Measurements from ENCODE around the gene GET4. TPM values are rescaled to one million over a fixed set of nuclear protein-coding genes. Genes with fewer than 3 reads are reported as not detected.

Gene GET4
- total RNA-seq, 1 experiment from 2014 or later, result 44.8 TPM

GRCh38 chr7:881441-882234 is 5.3 kb downstream of the GET4 start (continued):
- no peak for TF ChIP-seq ZBTB33 (IDR thresholded peaks at IDR 0.05; ENCODE audit: extremely low read depth, insufficient replicate concordance, low read length)
- no peak for TF ChIP-seq ZFX (IDR thresholded peaks at IDR 0.05)
- no peak for TF ChIP-seq CTCF (IDR thresholded peaks at IDR 0.05 in 2 of 3, conservative IDR thresholded peaks at IDR 0.05 in 1 of 3; ENCODE audit: borderline replicate concordance in 1 of 3, insufficient read depth in 1 of 3, low read depth in 2 of 3, low read length in 2 of 3)
- no peak for TF ChIP-seq FOSL1 (IDR thresholded peaks at IDR 0.05; ENCODE audit: low read depth)
- no peak for TF ChIP-seq ELF1 (IDR thresholded peaks at IDR 0.05; ENCODE audit: borderline replicate concordance, low read depth)

DNA sequence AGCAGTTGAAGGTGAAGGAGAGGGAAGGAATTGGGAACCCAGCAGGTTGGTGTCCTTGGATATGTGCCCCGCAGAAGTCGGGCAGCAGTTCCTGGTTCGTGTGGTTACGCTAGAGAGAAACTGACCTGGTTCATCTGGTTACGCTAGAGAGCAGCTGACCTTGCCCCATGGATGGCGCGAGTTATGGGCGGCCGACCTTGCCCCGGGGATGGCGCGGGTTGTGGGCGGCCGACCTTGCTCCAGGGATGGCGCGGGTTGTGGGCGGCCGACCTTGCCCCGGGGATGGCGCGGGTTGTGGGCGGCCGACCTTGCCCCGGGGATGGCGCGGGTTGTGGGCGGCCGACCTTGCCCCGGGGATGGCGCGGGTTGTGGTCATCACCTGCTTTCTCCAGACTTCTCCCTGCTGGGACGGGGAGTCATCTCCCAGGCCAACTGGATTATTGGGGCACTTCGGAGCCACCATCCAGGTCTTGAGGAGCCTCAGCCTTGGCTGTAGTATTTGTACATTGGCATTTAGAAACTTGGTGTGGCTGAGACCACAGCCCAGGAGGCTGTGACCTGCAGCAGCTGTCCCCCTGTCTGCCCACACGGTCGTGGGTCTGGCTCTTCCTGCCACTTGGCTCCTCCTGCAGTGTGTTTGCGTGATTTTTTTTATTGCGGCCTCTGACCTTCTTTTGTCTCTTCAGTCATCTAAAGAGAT is 6.1 kb downstream of the GET4 start:
- ChIA-PET RAD21 (ENCODE audit: low non-redundant PET in 1 of 2, low total read pairs in 2 of 2, uncharacterized antibody in 2 of 2, unreplicated experiment in 2 of 2) (no interaction called here), CTCF (no interaction called here), POLR2A (no interaction called here)
- peaks cover 0 to 10% of the 10 kb centered on the region in 2 experiments; a peak in 2 of 4 replicates for H3K36me3 ChIP-seq (ENCODE audit: control insufficient read depth in 1 of 2, insufficient read depth in 2 of 2, low read length in 2 of 2)
- H3K27me3 ChIP-seq (ENCODE audit: insufficient read depth, low read length), result no peaks in the 10 kb centered on the region
- no peaks in the 10 kb centered on the region for H3K9me3 ChIP-seq (ENCODE audit: control insufficient read depth in 1 of 2, insufficient read depth in 1 of 2, low read depth in 1 of 2, low read length in 2 of 2)
- ATAC-seq, result no peak
- no peaks in the 10 kb centered on the region; the same call in 1 of the 2 replicates for H4K20me1 ChIP-seq (ENCODE audit: insufficient read depth)
- BruUV-seq (replicated peaks), result no TSS peak
- no peak for DNase-seq (ENCODE audit: low read depth, low spot score)
- peaks cover 100% of the 10 kb centered on the region for H3K79me2 ChIP-seq (ENCODE audit: insufficient read depth, low read length)
- intact Hi-C loops (cut with micrococcal nuclease), result no loop called here
- no peak overlapping the region for H2AFZ ChIP-seq (ENCODE audit: low read depth, low read length, poor library complexity, severe bottlenecking)
- H3K9me2 ChIP-seq (ENCODE audit: insufficient read depth), result no peaks in the 10 kb centered on the region
- no peak overlapping the region for H3K9ac ChIP-seq (ENCODE audit: low read length)
- H3K4me3 ChIP-seq (replicated peaks in 1 of 2; ENCODE audit: low read depth in 1 of 2, low read length in 2 of 2), result no peak overlapping the region
- H3K4me2 ChIP-seq (ENCODE audit: low read length), result no peak overlapping the region
- peaks cover 4 to 7% of the 10 kb centered on the region in 2 experiments for H3K4me1 ChIP-seq (ENCODE audit: control insufficient read depth in 1 of 2, insufficient read depth in 2 of 2, low read length in 2 of 2)
- no peak overlapping the region for H3K27ac ChIP-seq (ENCODE audit: low read depth, low read length)
- TF ChIP-seq ELF1 (IDR thresholded peaks at IDR 0.05; ENCODE audit: borderline replicate concordance, low read depth) (no peak), ZBTB33 (IDR thresholded peaks at IDR 0.05; ENCODE audit: extremely low read depth, insufficient replicate concordance, low read length) (no peak), EZH2 (IDR thresholded peaks at IDR 0.05) (no peak), YY1 (IDR thresholded peaks at IDR 0.05; ENCODE audit: extremely low read depth, insufficient replicate concordance, low read depth, low read length) (no peak), SP1 (IDR thresholded peaks at IDR 0.05; ENCODE audit: low read depth) (no peak), EGR1 (IDR thresholded peaks at IDR 0.05; ENCODE audit: low read depth) (no peak), CTCF (IDR thresholded peaks at IDR 0.05 in 2 of 3, conservative IDR thresholded peaks at IDR 0.05 in 1 of 3; ENCODE audit: borderline replicate concordance in 1 of 3, insufficient read depth in 1 of 3, low read depth in 2 of 3, low read length in 2 of 3) (no peak), RAD21 (IDR thresholded peaks at IDR 0.05; ENCODE audit: low read depth) (no peak), ZFX (IDR thresholded peaks at IDR 0.05) (no peak)
- TF ChIP-seq, protein P1, sequence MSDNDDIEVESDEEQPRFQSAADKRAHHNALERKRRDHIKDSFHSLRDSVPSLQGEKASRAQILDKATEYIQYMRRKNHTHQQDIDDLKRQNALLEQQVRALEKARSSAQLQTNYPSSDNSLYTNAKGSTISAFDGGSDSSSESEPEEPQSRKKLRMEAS (IDR thresholded peaks at IDR 0.05), result no peak
